Measurements from ENCODE around the gene MADD. TPM values are rescaled to one million over a fixed set of nuclear protein-coding genes. Genes with fewer than 3 reads are reported as not detected.

The MADD gene
- total RNA-seq, 1 donor from 2014 or later = 31.7 TPM

- Histone ChIP-seq H3K4me3 (no peak overlapping the region), H3K9me3 (no peaks in the 10 kb centered on the region), H3K36me3 (no peaks in the 10 kb centered on the region), H3K27me3 (no peaks in the 10 kb centered on the region), H3K27ac (no peak overlapping the region), H3K4me1 (no peaks in the 10 kb centered on the region)
- TF ChIP-seq CTCF (IDR thresholded peaks at IDR 0.05) = no peak
- DNase-seq (ENCODE audit: low spot score in 2 of 2) = no peak
- intact Hi-C loops (cut with DNase I) = no loop called here
Measured at GRCh38 chr11:47345890-47346563, 76.1 kb downstream of the MADD start.

GRCh38 chr11:47347137-47347536 lies 77.2 kb downstream of the MADD start:
- TF ChIP-seq CTCF (IDR thresholded peaks at IDR 0.05) = no peak
- intact Hi-C loops (cut with DNase I) = no loop called here
- Histone ChIP-seq H3K27me3 (no peaks in the 10 kb centered on the region), H3K27ac (no peak overlapping the region), H3K4me3 (no peak overlapping the region), H3K36me3 (no peaks in the 10 kb centered on the region), H3K9me3 (no peaks in the 10 kb centered on the region), H3K4me1 (no peaks in the 10 kb centered on the region)
- DNase-seq (ENCODE audit: low spot score in 2 of 2) = no peak

GRCh38 chr11:47348131-47348802 lies 78.3 kb downstream of the MADD start:
- DNase-seq (ENCODE audit: low spot score in 2 of 2) = no peak
- Histone ChIP-seq H3K4me1 (no peaks in the 10 kb centered on the region), H3K27ac (no peak overlapping the region), H3K36me3 (no peaks in the 10 kb centered on the region), H3K4me3 (no peak overlapping the region), H3K9me3 (no peaks in the 10 kb centered on the region), H3K27me3 (no peaks in the 10 kb centered on the region)
- intact Hi-C loops (cut with DNase I) = no loop called here
- TF ChIP-seq CTCF (IDR thresholded peaks at IDR 0.05) = no peak

- no peaks in the 10 kb centered on the region for H3K4me1 ChIP-seq
- TF ChIP-seq CTCF (IDR thresholded peaks at IDR 0.05) = no peak
- DNase-seq (ENCODE audit: low spot score in 2 of 2) = no peak
- H3K27me3 ChIP-seq = no peaks in the 10 kb centered on the region
- intact Hi-C loops (cut with DNase I) = no loop called here
- no peaks in the 10 kb centered on the region for H3K36me3 ChIP-seq
- H3K4me3 ChIP-seq = no peak overlapping the region
- H3K27ac ChIP-seq = no peak overlapping the region
- H3K9me3 ChIP-seq = no peaks in the 10 kb centered on the region
Measured at GRCh38 chr11:47348859-47349258, 78.9 kb downstream of the MADD start.

GRCh38 chr11:47349521-47350095 lies 79.7 kb downstream of the MADD start:
- H3K36me3 ChIP-seq = no peaks in the 10 kb centered on the region
- H3K27me3 ChIP-seq = no peaks in the 10 kb centered on the region
- H3K27ac ChIP-seq = no peak overlapping the region
- intact Hi-C loops (cut with DNase I) = loop anchor here (5.0 kb wide), 1 partner anchor 462 kb away; no protein-coding TSS in a partner anchor
- no peaks in the 10 kb centered on the region for H3K9me3 ChIP-seq
- no peaks in the 10 kb centered on the region for H3K4me1 ChIP-seq
- DNase-seq (ENCODE audit: low spot score in 2 of 2) = no peak
- no peak overlapping the region for H3K4me3 ChIP-seq
- TF ChIP-seq CTCF (IDR thresholded peaks at IDR 0.05) = no peak
